Sigmoid colon (tissue), 7 donors: ENCODE data around the gene COMMD10. TPM values are rescaled to one million over a fixed set of nuclear protein-coding genes. Genes with fewer than 3 reads are reported as not detected.
"Not testable (repeated sequence)": the region's sequence is repeated elsewhere in the genome, so short reads cannot be mapped to it uniquely, and the experiment has no call there.

Experiments
- DNase-seq: peaks from one replicate; pipeline ENCODE4 v3.0.0-alpha.2; 2019
- H3K27ac ChIP-seq, 4 donors: fragments of 200-600 bp; sonication (generic); one replicate each; pipeline ENCODE4 v1.5.1; 2016 to 2019; ENCODE audit warnings: mild to moderate bottlenecking in 1 of 4
- H3K27me3 ChIP-seq, 3 donors: fragments of 200-600 bp; sonication (generic); one replicate each; pipeline ENCODE4 v1.5.1; 2019; ENCODE audit warnings: mild to moderate bottlenecking in 1 of 3
- H3K36me3 ChIP-seq, 4 donors: fragments of 200-600 bp; sonication (generic); one replicate each; pipeline ENCODE4 v1.5.1; 2016 to 2019
- H3K4me1 ChIP-seq, 4 donors: fragments of 200-600 bp; sonication (generic); one replicate each; pipeline ENCODE4 v1.5.1; 2017 to 2019
- H3K4me3 ChIP-seq, 4 donors: fragments of 200-600 bp; sonication (generic); one replicate each; pipeline ENCODE4 v1.5.1; 2017 to 2019; ENCODE audit warnings: mild to moderate bottlenecking in 2 of 4, moderate library complexity in 1 of 4
- H3K9me3 ChIP-seq, 4 donors: fragments of 200-600 bp in 3 of 4; sonication (generic) in 3 of 4; one replicate each; pipeline versions ENCODE4 v1.5.1 to v1.6.1; 2013 to 2019
- EP300 ChIP-seq, 4 donors: sonication (generic); formaldehyde crosslinking; IDR thresholded peaks; one replicate each; pipeline ENCODE4 v1.6.1; 2017; ENCODE audit warnings: antibody characterized with exemption in 4 of 4
- POLR2A ChIP-seq, 2 donors: fragments of 450-650 bp; IDR thresholded peaks; one replicate each; pipeline ENCODE4 v1.6.1; 2016; ENCODE audit warnings: antibody characterized with exemption in 2 of 2, mild to moderate bottlenecking in 2 of 2, moderate library complexity in 2 of 2
- POLR2AphosphoS5 ChIP-seq, 4 donors: sonication (generic); formaldehyde crosslinking; IDR thresholded peaks; one replicate each; pipeline ENCODE4 v1.6.1; 2017; ENCODE audit warnings: antibody characterized with exemption in 4 of 4
- WGBS, 2 donors: extraction: QIAGEN DNeasy Blood & Tissue Kit; methylation state at CpG; one replicate each; pipeline ENCODE4 v1.1.7; 2013; 5-methylcytosine and 5-hydroxymethylcytosine counted together
- intact Hi-C: fragments of 100-400 bp; cut with DNase I; formaldehyde crosslinking; loops from one replicate; pipeline ENCODE4 v1.15.1; 2023
- polyA plus RNA-seq, 3 donors: library from polyadenylated mRNA; stranded (reverse); fragments of 200-250 nt; gene quantifications; one replicate each; pipeline ENCODE4 v1.2.3, GENCODE V29; 2013
- total RNA-seq, 4 donors: library from RNA; depleted of rRNA; stranded (reverse); fragments of >200 nt; gene quantifications; one replicate each; pipeline ENCODE4 v1.1.0, GENCODE V29; 2016
- TF ChIP-seq, protein P1 (sequence below), 4 experiments: fragments of 450-650 bp in 3 of 4; fragments of 200-600 bp in 1 of 4; IDR thresholded peaks; one replicate each; pipeline ENCODE4 v1.5.1; 2016 to 2019; ENCODE audit warnings: antibody characterized with exemption in 4 of 4, mild to moderate bottlenecking in 3 of 4, moderate library complexity in 2 of 4
- donor health status: healthy with polysubstance abuse.
- donor health status: Bipolar disorder and iron deficiency.
- donor health status: healthy.

COMMD10 gene
- total and polyA plus RNA-seq, 7 donors, result 17.8 to 47.7 (median 28.7) TPM

DNA sequence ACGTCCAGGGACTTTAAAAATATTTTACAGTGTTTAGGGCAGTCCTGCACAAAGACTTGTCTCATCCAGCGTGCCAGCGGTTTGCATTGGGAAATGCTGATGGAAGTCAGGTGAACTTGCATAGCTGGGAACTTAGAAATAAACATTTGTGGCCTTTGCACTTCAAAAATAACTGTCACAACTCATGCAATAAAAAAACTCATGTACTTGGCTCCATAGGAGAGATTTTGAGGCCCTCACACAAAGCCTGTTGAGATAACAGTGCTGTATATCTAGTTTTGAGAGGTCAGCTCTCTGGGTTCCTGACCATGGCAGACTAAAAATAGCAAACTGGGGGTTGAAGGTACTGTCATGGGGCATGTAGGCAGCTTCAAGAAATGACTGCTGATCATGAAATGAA lies 5.5 kb downstream of the COMMD10 start:
- no peaks in the 10 kb centered on the region for H3K9me3 ChIP-seq
- TF ChIP-seq POLR2AphosphoS5 (IDR thresholded peaks at IDR 0.05) (no peak), POLR2A (IDR thresholded peaks at IDR 0.05) (no peak), EP300 (IDR thresholded peaks at IDR 0.05) (no peak)
- TF ChIP-seq, protein P1, sequence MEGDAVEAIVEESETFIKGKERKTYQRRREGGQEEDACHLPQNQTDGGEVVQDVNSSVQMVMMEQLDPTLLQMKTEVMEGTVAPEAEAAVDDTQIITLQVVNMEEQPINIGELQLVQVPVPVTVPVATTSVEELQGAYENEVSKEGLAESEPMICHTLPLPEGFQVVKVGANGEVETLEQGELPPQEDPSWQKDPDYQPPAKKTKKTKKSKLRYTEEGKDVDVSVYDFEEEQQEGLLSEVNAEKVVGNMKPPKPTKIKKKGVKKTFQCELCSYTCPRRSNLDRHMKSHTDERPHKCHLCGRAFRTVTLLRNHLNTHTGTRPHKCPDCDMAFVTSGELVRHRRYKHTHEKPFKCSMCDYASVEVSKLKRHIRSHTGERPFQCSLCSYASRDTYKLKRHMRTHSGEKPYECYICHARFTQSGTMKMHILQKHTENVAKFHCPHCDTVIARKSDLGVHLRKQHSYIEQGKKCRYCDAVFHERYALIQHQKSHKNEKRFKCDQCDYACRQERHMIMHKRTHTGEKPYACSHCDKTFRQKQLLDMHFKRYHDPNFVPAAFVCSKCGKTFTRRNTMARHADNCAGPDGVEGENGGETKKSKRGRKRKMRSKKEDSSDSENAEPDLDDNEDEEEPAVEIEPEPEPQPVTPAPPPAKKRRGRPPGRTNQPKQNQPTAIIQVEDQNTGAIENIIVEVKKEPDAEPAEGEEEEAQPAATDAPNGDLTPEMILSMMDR (IDR thresholded peaks at IDR 0.05), result no peak
- intact Hi-C loops, result no loop called here
- peaks cover 13 to 53% (median 24%) of the 10 kb centered on the region in 4 donors for H3K36me3 ChIP-seq
- no peak overlapping the region for H3K27ac ChIP-seq
- no peak for DNase-seq
- 81 to 82% methylated on average over 3 of the region's 3 CpGs for WGBS, 2 donors
- no peak overlapping the region for H3K4me3 ChIP-seq
- no peaks in the 10 kb centered on the region for H3K27me3 ChIP-seq
- peaks cover 0 to 11% (median 9%) of the 10 kb centered on the region in 4 donors for H3K4me1 ChIP-seq

DNA sequence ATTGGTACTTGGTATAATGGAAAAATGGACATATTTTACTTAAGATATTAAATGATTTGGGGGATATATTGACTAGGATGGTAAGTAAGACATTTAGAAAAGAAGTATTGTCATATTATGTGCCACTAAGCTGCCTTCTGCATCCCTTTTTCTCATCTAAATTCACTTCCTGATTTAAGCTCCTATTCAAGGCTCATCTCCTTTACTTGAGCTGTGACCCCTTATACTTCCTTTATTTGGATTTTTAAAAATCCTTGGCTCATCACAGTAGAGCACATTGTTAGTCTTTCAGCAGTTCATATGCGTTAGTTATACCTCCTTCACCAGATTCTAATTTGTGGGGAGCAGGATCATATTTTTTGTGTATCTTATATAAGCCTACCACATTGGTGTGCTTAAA lies 6.6 kb downstream of the COMMD10 start:
- Histone ChIP-seq H3K4me1 (peaks cover 0 to 2% (median under 1%) of the 10 kb centered on the region in 4 donors), H3K4me3 (no peak overlapping the region), H3K36me3 (peaks cover 13 to 63% (median 25%) of the 10 kb centered on the region in 4 donors), H3K9me3 (no peaks in the 10 kb centered on the region), H3K27ac (no peak overlapping the region), H3K27me3 (no peaks in the 10 kb centered on the region)
- TF ChIP-seq POLR2A (IDR thresholded peaks at IDR 0.05) (no peak), POLR2AphosphoS5 (IDR thresholded peaks at IDR 0.05) (no peak), EP300 (IDR thresholded peaks at IDR 0.05) (no peak)
- TF ChIP-seq, protein P1 (IDR thresholded peaks at IDR 0.05), result no peak
- intact Hi-C loops, result no loop called here
- DNase-seq, result no peak
- 0 to 97% methylated on average over 1 of the region's 1 CpG for WGBS, 2 donors

DNA sequence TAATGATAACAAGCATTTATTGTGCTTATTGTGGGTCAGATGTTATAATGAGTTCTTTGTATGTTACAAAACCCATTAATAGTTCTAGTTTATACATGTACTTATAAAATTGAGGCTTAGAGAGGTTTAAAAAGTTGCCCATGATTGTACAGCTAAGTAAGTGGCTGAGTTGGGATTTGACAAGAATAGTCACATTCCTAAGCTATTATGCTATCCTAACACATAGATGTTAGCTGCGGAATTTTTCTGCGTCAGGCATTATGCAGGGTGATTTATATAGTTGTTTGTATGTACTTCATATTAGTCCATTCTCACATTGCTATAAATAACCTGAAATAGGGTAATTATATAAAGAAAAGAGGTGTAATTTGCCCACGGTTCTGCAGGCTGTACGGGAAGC lies 12.5 kb downstream of the COMMD10 start:
- Histone ChIP-seq H3K9me3 (no peaks in the 10 kb centered on the region), H3K4me1 (no peaks in the 10 kb centered on the region), H3K27ac (no peak overlapping the region), H3K27me3 (no peaks in the 10 kb centered on the region), H3K4me3 (no peak overlapping the region), H3K36me3 (peaks cover 13 to 41% (median 26%) of the 10 kb centered on the region in 4 donors)
- 93 to 96% methylated on average over 4 of the region's 4 CpGs for WGBS, 2 donors
- no peak for DNase-seq
- TF ChIP-seq POLR2AphosphoS5 (IDR thresholded peaks at IDR 0.05) (no peak), EP300 (IDR thresholded peaks at IDR 0.05) (no peak), POLR2A (IDR thresholded peaks at IDR 0.05) (no peak)
- TF ChIP-seq, protein P1 (IDR thresholded peaks at IDR 0.05), result no peak
- intact Hi-C loops, result no loop called here

DNA sequence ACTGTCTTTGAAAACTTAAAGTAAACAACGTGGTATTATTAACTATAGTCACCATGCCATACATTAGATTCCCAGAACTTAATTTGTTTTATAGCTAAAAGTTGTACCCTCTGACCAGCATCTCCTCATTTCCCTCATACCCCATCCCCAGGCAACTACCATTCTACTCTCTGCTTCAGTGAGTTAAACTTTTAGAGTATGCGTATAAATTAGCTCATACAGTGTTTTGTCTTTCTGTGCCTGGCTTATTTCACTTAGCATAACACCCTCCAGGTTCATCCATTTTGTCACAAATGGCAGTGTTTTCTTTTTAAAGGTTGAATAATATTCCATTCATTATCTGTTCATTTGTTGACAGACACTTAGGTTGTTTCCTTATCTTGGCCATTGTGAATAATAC lies 14.2 kb downstream of the COMMD10 start:
- Histone ChIP-seq H3K27ac (no peak overlapping the region), H3K4me1 (no peaks in the 10 kb centered on the region), H3K27me3 (no peaks in the 10 kb centered on the region), H3K4me3 (no peak overlapping the region), H3K36me3 (peaks cover 4 to 24% (median 12%) of the 10 kb centered on the region in 4 donors), H3K9me3 (no peaks in the 10 kb centered on the region)
- intact Hi-C loops, result no loop called here
- no peak for DNase-seq
- TF ChIP-seq, protein P1 (IDR thresholded peaks at IDR 0.05), result no peak
- TF ChIP-seq POLR2AphosphoS5 (IDR thresholded peaks at IDR 0.05) (no peak), POLR2A (IDR thresholded peaks at IDR 0.05) (no peak), EP300 (IDR thresholded peaks at IDR 0.05) (no peak)
- WGBS, 2 donors, result 78 to 99% methylated on average over 2 of the region's 2 CpGs

DNA sequence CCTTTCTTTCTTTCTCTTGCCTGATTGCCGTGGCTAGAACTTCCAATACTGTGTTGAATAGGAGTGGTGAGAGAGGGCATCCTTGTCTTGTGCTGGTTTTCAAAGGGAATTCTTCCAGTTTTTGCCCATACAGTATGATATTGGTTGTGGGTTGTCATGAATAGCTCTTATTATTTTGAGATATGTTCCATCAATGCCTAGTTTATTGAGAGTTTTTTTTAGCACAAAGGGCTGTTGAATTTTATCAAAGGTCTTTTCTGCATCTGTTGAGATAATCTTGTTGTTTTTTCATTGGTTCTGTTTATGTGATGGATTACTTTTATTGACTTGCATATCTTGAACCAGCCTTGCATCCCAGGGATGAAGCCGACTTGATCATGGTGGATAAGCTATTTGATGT lies 20.1 kb downstream of the COMMD10 start:
- 96 to 97% methylated on average over 2 of the region's 2 CpGs for WGBS, 2 donors
- H3K4me3 ChIP-seq, H3K9me3 ChIP-seq, H3K27ac ChIP-seq, intact Hi-C loops, DNase-seq, H3K4me1 ChIP-seq, H3K27me3 ChIP-seq, H3K36me3 ChIP-seq: not testable (repeated sequence)
